ENCODE results near the gene FREM1.
A peak's percentile ranks its signal among the peaks of the same experiment; 100 is the strongest.

- no peak for TF ChIP-seq ZNF565 (CRISPR knock-in tag; conservative IDR thresholded peaks at IDR 0.05; ENCODE audit: low read depth)
- no peak for TF ChIP-seq CREB5 (CRISPR knock-in tag; IDR thresholded peaks at IDR 0.05; ENCODE audit: low read depth)
- TF ChIP-seq RARB (CRISPR knock-in tag; IDR thresholded peaks at IDR 0.05) = no peak
- no peak for TF ChIP-seq PATZ1 (CRISPR knock-in tag; IDR thresholded peaks at IDR 0.05; ENCODE audit: borderline replicate concordance)
- 0 out of 2 replicates have a peak, but pooled peaks have one; percentile 1 for TF ChIP-seq ISL1 (CRISPR knock-in tag; IDR thresholded peaks at IDR 0.05)
- no peak for TF ChIP-seq PPARA (CRISPR knock-in tag; IDR thresholded peaks at IDR 0.05; ENCODE audit: borderline replicate concordance)
- no peak for TF ChIP-seq ZFP3 (CRISPR knock-in tag; IDR thresholded peaks at IDR 0.05)
- TF ChIP-seq CSDC2 (CRISPR knock-in tag; IDR thresholded peaks at IDR 0.05) = no peak
- no peak for TF ChIP-seq GLIS3 (CRISPR knock-in tag; IDR thresholded peaks at IDR 0.05)
Measured at GRCh38 chr9:14780693-14781092, 129.5 kb downstream of the FREM1 start.

Measured in SK-N-SH treated with all-trans-retinoic acid at 6 μM for 48 hours (cell line).